SK-N-SH (cell line): ENCODE data around the gene MGLL.

Experiments
- MAX ChIP-seq: IDR thresholded peaks from 2 replicates; pipeline ENCODE4 v1.4.0; 2012; ENCODE audit warnings: low read depth
- RFX5 ChIP-seq: IDR thresholded peaks from 2 replicates; pipeline ENCODE4 v1.6.1; 2012; ENCODE audit warnings: mild to moderate bottlenecking, improper control_type of control experiment, low read length
- RXRA ChIP-seq: IDR thresholded peaks from 2 replicates; pipeline ENCODE4 v1.4.0; 2012; ENCODE audit warnings: low read depth, mild to moderate bottlenecking, borderline replicate concordance
- USF2 ChIP-seq: fragments of 150-350 bp; IDR thresholded peaks from 2 replicates; pipeline ENCODE4 v1.6.1; 2017; ENCODE audit warnings: antibody characterized with exemption, low read length, low read depth, borderline replicate concordance

- no peak for TF ChIP-seq MAX
- TF ChIP-seq USF2: no peak
- TF ChIP-seq RXRA: no peak
- TF ChIP-seq RFX5: no peak
Measured at GRCh38 chr3:127691489-127691888, 130.8 kb downstream of the MGLL start.
